Measurements from ENCODE around the gene AASS. TPM values are rescaled to one million over a fixed set of nuclear protein-coding genes. Genes with fewer than 3 reads are reported as not detected.

The AASS gene
- total RNA-seq, 1 experiment from 2014 or later = 0.31 TPM

DNA sequence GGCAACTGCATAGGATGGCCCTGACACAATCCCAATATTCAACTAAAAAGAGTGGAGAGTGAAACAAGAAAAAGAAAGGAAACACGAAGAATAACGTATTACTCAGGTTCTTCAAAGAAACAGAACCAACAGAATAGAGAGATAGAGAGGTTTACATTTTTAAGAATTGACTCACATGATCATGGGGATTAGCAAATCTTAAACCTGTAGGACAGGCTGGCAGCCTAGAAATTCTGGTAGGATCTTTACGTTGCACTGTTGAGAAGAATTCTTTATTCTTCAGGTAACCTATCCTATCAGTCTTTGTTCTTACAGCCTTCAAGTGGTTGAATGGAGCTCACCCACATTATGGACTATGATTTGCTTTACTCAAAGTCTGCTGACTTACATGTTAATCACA lies 103.9 kb downstream of the AASS start:
- ChIA-PET CTCF (no interaction called here), POLR2A (no interaction called here)
- no peak for DNase-seq (ENCODE audit: low read depth, low spot score)
- ATAC-seq = no peak
- Histone ChIP-seq H3K27ac (ENCODE audit: low read length) (no peak overlapping the region), H3K4me1 (ENCODE audit: control insufficient read depth, insufficient read depth, low read length) (no peaks in the 10 kb centered on the region), H3K27me3 (ENCODE audit: control insufficient read depth, insufficient read depth, low read length) (no peaks in the 10 kb centered on the region), H3K4me3 (ENCODE audit: low read depth in 2 of 2, low read length in 2 of 2) (no peak overlapping the region), H3K9me3 (ENCODE audit: control insufficient read depth, insufficient read depth, low read depth, low read length) (no peaks in the 10 kb centered on the region), H3K36me3 (ENCODE audit: control insufficient read depth, insufficient read depth, low read length) (no peaks in the 10 kb centered on the region)
- in situ Hi-C loops (cut with HindIII; ENCODE audit: low pct_unique_long_range_greater_than_20kb, low sequenced_read_pairs) = no loop called here
- no peak for TF ChIP-seq TCF7L2 (IDR thresholded peaks at IDR 0.05; ENCODE audit: low read depth, low read length)
- TF ChIP-seq, protein P1, sequence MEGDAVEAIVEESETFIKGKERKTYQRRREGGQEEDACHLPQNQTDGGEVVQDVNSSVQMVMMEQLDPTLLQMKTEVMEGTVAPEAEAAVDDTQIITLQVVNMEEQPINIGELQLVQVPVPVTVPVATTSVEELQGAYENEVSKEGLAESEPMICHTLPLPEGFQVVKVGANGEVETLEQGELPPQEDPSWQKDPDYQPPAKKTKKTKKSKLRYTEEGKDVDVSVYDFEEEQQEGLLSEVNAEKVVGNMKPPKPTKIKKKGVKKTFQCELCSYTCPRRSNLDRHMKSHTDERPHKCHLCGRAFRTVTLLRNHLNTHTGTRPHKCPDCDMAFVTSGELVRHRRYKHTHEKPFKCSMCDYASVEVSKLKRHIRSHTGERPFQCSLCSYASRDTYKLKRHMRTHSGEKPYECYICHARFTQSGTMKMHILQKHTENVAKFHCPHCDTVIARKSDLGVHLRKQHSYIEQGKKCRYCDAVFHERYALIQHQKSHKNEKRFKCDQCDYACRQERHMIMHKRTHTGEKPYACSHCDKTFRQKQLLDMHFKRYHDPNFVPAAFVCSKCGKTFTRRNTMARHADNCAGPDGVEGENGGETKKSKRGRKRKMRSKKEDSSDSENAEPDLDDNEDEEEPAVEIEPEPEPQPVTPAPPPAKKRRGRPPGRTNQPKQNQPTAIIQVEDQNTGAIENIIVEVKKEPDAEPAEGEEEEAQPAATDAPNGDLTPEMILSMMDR (IDR thresholded peaks at IDR 0.05) = no peak
- no peak for TF ChIP-seq SIN3A (IDR thresholded peaks at IDR 0.05; ENCODE audit: borderline replicate concordance, insufficient read depth, low read depth, low read length)
- TF ChIP-seq, protein P2, sequence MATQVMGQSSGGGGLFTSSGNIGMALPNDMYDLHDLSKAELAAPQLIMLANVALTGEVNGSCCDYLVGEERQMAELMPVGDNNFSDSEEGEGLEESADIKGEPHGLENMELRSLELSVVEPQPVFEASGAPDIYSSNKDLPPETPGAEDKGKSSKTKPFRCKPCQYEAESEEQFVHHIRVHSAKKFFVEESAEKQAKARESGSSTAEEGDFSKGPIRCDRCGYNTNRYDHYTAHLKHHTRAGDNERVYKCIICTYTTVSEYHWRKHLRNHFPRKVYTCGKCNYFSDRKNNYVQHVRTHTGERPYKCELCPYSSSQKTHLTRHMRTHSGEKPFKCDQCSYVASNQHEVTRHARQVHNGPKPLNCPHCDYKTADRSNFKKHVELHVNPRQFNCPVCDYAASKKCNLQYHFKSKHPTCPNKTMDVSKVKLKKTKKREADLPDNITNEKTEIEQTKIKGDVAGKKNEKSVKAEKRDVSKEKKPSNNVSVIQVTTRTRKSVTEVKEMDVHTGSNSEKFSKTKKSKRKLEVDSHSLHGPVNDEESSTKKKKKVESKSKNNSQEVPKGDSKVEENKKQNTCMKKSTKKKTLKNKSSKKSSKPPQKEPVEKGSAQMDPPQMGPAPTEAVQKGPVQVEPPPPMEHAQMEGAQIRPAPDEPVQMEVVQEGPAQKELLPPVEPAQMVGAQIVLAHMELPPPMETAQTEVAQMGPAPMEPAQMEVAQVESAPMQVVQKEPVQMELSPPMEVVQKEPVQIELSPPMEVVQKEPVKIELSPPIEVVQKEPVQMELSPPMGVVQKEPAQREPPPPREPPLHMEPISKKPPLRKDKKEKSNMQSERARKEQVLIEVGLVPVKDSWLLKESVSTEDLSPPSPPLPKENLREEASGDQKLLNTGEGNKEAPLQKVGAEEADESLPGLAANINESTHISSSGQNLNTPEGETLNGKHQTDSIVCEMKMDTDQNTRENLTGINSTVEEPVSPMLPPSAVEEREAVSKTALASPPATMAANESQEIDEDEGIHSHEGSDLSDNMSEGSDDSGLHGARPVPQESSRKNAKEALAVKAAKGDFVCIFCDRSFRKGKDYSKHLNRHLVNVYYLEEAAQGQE (IDR thresholded peaks at IDR 0.05; ENCODE audit: insufficient read depth in 1 of 2, low read depth in 2 of 2, low read length in 1 of 2) = no peak
- TF ChIP-seq POLR2AphosphoS5 (IDR thresholded peaks at IDR 0.05; ENCODE audit: low read depth, low read length) = no peak
- BruUV-seq (replicated peaks) = no TSS peak
- intact Hi-C loops (cut with micrococcal nuclease; ENCODE audit: unreplicated experiment) = no loop called here

DNA sequence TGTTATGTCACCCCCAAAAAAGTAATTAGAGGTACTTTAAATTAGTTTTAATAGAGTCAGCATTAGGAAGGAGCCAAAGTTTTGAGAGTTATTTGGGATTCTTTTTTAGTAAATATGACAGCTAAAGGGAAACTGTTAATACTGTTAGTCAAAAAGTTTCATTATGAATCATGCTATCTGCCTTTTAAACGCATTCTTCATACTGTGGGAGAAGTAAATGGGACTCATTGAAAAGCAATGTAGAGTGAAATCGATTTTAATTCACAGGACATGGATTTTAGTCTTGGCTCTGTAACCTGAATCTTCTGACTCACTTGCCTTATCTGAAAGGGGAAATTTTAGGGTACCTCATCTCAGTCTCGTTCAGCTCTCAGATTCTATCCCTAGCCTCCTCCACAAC lies 105.1 kb downstream of the AASS start:
- CTCF ChIA-PET = no interaction called here
- no peak for ATAC-seq
- Histone ChIP-seq H3K4me3 (ENCODE audit: low read depth in 2 of 2, low read length in 2 of 2) (no peak overlapping the region), H3K9me3 (ENCODE audit: control insufficient read depth, insufficient read depth, low read depth, low read length) (no peaks in the 10 kb centered on the region), H3K36me3 (ENCODE audit: control insufficient read depth, insufficient read depth, low read length) (no peaks in the 10 kb centered on the region), H3K27me3 (ENCODE audit: control insufficient read depth, insufficient read depth, low read length) (no peaks in the 10 kb centered on the region), H3K27ac (ENCODE audit: low read length) (no peak overlapping the region), H3K4me1 (ENCODE audit: control insufficient read depth, insufficient read depth, low read length) (no peaks in the 10 kb centered on the region)
- in situ Hi-C loops (cut with HindIII; ENCODE audit: low pct_unique_long_range_greater_than_20kb, low sequenced_read_pairs) = no loop called here
- no peak for DNase-seq (ENCODE audit: low read depth, low spot score)
- POLR2A ChIA-PET = no interaction called here
- TF ChIP-seq TCF7L2 (IDR thresholded peaks at IDR 0.05; ENCODE audit: low read depth, low read length) = no peak
- no peak for TF ChIP-seq POLR2AphosphoS5 (IDR thresholded peaks at IDR 0.05; ENCODE audit: low read depth, low read length)
- TF ChIP-seq, protein P1 (IDR thresholded peaks at IDR 0.05) = no peak
- intact Hi-C loops (cut with micrococcal nuclease; ENCODE audit: unreplicated experiment) = no loop called here
- no TSS peak for BruUV-seq (replicated peaks)

DNA sequence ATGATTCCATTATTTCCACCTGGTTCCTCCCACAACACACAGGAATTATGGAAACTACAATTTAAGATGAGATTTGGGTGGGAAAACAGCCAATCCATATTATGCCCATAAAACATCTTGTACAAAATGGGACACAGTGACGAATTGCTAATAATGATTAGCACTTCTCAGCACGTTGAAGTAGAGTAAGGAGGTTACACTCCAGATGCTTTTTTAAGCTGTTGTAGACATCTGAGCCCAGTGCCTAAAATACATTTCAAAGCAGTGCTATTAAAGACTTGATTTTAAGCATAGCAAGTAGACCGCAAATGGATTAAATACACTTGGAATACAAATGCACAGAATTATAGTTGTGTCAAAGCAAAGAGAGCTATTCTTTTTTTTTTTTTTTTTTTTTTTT lies 105.9 kb downstream of the AASS start:
- Histone ChIP-seq H3K4me1 (ENCODE audit: control insufficient read depth, insufficient read depth, low read length) (no peaks in the 10 kb centered on the region), H3K9me3 (ENCODE audit: control insufficient read depth, insufficient read depth, low read depth, low read length) (no peaks in the 10 kb centered on the region), H3K27me3 (ENCODE audit: control insufficient read depth, insufficient read depth, low read length) (no peaks in the 10 kb centered on the region), H3K4me3 (ENCODE audit: low read depth in 2 of 2, low read length in 2 of 2) (no peak overlapping the region), H3K36me3 (ENCODE audit: control insufficient read depth, insufficient read depth, low read length) (no peaks in the 10 kb centered on the region), H3K27ac (ENCODE audit: low read length) (no peak overlapping the region)
- TF ChIP-seq, protein P2 (IDR thresholded peaks at IDR 0.05; ENCODE audit: insufficient read depth in 1 of 2, low read depth in 2 of 2, low read length in 1 of 2) = no peak
- TF ChIP-seq TCF7L2 (IDR thresholded peaks at IDR 0.05; ENCODE audit: low read depth, low read length) = no peak
- no peak for TF ChIP-seq SIN3A (IDR thresholded peaks at IDR 0.05; ENCODE audit: borderline replicate concordance, insufficient read depth, low read depth, low read length)
- TF ChIP-seq, protein P1 (IDR thresholded peaks at IDR 0.05) = no peak
- no peak for TF ChIP-seq POLR2AphosphoS5 (IDR thresholded peaks at IDR 0.05; ENCODE audit: low read depth, low read length)
- ATAC-seq = no peak
- ChIA-PET POLR2A (no interaction called here), CTCF (no interaction called here)
- in situ Hi-C loops (cut with HindIII; ENCODE audit: low pct_unique_long_range_greater_than_20kb, low sequenced_read_pairs) (no loop called here), intact Hi-C loops (cut with micrococcal nuclease; ENCODE audit: unreplicated experiment) (no loop called here)
- no TSS peak for BruUV-seq (replicated peaks)
- DNase-seq (ENCODE audit: low read depth, low spot score) = no peak
